Nephron progenitor cell (in vitro differentiated cells): ENCODE data around the gene GFI1B.

Source experiments
- DNase-seq: peaks from one replicate; pipeline ENCODE4 v3.0.0; 2021
- H3K27ac Mint-ChIP-seq: 2 replicates; pipeline ENCODE4 v1.8.0; 2021; ENCODE audit warnings: mild to moderate bottlenecking, moderate library complexity, mixed read lengths
- H3K27me3 Mint-ChIP-seq: 2 replicates; pipeline ENCODE4 v1.8.0; 2021; ENCODE audit warnings: mild to moderate bottlenecking, low read depth, mixed read lengths; ENCODE audit not compliant: poor library complexity
- H3K36me3 Mint-ChIP-seq: 2 replicates; pipeline ENCODE4 v1.8.0; 2021; ENCODE audit warnings: low read depth, mixed read lengths
- H3K4me1 Mint-ChIP-seq: 2 replicates; pipeline ENCODE4 v1.8.0; 2021; ENCODE audit warnings: mixed read lengths
- H3K4me3 Mint-ChIP-seq: 2 replicates; pipeline ENCODE4 v1.8.0; 2021; ENCODE audit warnings: mild to moderate bottlenecking, moderate library complexity, mixed read lengths
- H3K9me3 Mint-ChIP-seq: 2 replicates; pipeline ENCODE4 v1.8.0; 2021; ENCODE audit warnings: mild to moderate bottlenecking, moderate library complexity, mixed read lengths
- CTCF ChIP-seq: fragments of 200-600 bp; sonication (generic); IDR thresholded peaks from 2 replicates; pipeline ENCODE4 v1.5.0; 2021; ENCODE audit warnings: antibody characterized with exemption

GFI1B gene

DNA sequence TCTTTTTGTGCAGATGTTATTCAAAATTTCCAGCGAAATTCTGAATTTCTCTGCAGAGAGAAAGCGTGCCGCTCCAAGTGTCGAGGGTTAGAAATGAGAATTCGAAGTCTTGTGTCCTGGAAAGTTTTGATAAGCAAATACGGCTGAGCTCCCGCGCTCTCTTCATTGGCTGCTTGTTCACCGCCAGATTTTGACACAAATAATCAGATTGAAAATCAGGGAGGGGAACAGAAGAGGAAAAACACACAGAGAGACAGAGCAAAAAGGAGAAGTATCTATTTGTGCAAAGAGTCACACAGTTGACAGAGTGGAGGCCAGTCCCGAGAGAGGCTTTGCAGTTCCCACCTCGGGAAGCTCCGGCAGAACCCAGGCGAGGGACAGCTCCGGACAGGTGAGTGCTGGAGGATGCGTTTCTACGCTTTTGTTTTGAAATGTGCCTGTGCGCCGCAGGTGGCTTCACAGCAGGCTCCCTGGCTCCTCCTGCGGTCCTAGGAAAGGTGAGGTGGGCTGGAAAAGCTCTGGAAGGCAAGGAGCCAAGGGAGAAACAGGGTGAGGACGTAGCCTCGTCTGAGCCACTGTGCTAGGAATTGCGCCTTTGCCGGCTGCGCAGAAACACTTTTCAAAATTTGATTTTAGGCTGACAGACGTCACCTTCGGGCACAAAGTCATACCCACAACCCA is at the start of gene GFI1B:
TSS of gene GFI1B (plus strand) at position 244 of the 681 bp plus-strand sequence. CDS start 7,985 bp downstream, outside the sequence.
- TF ChIP-seq CTCF = no peak
- Mint-ChIP-seq H3K27me3 (peaks cover 93% of the 10 kb centered on the region), H3K36me3 (no peaks in the 10 kb centered on the region), H3K27ac (no peak within 1 kb of the TSS), H3K4me3 (no peak within 1 kb of the TSS), H3K4me1 (peaks cover 17% of the 10 kb centered on the region), H3K9me3 (no peaks in the 10 kb centered on the region)
- DNase-seq = no peak

- TF ChIP-seq CTCF = no peak
- H3K36me3 Mint-ChIP-seq = peaks cover 47% of the 10 kb centered on the region
- no peaks in the 10 kb centered on the region for H3K4me1 Mint-ChIP-seq
- DNase-seq = no peak
- no peaks in the 10 kb centered on the region for H3K27me3 Mint-ChIP-seq
- H3K27ac Mint-ChIP-seq = no peak overlapping the region
- H3K4me3 Mint-ChIP-seq = no peak overlapping the region
- no peaks in the 10 kb centered on the region for H3K9me3 Mint-ChIP-seq
These were observed 47.2 kb upstream of the GFI1B start for GRCh38 chr9:132931178-132931735.

- H3K27ac Mint-ChIP-seq = no peak overlapping the region
- H3K4me3 Mint-ChIP-seq = no peak overlapping the region
- peaks cover 6% of the 10 kb centered on the region for H3K4me1 Mint-ChIP-seq
These were observed 43.5 kb upstream of the GFI1B start for GRCh38 chr9:132935026-132935425.

GRCh38 chr9:132937463-132937901 is 41.0 kb upstream of the GFI1B start:
- no peaks in the 10 kb centered on the region for H3K9me3 Mint-ChIP-seq
- no peak for DNase-seq

More at GRCh38 chr9:132935026-132935425, 43.5 kb upstream of the GFI1B start:
- no peak for DNase-seq
- Mint-ChIP-seq H3K9me3 (no peaks in the 10 kb centered on the region), H3K36me3 (peaks cover 27% of the 10 kb centered on the region), H3K27me3 (no peaks in the 10 kb centered on the region)
- no peak for TF ChIP-seq CTCF

GRCh38 chr9:132939169-132939568 is 39.3 kb upstream of the GFI1B start:
- Mint-ChIP-seq H3K9me3 (no peaks in the 10 kb centered on the region), H3K36me3 (peaks cover 1% of the 10 kb centered on the region), H3K27me3 (no peaks in the 10 kb centered on the region), H3K4me3 (no peak overlapping the region), H3K4me1 (peaks cover 35% of the 10 kb centered on the region), H3K27ac (peak overlapping the region; percentile 40)
- no peak for TF ChIP-seq CTCF
- DNase-seq = no peak

More at GRCh38 chr9:132937463-132937901, 41.0 kb upstream of the GFI1B start:
- Mint-ChIP-seq H3K36me3 (peaks cover 13% of the 10 kb centered on the region), H3K27me3 (no peaks in the 10 kb centered on the region), H3K4me1 (peaks cover 19% of the 10 kb centered on the region), H3K4me3 (no peak overlapping the region), H3K27ac (no peak overlapping the region)
- no peak for TF ChIP-seq CTCF
